OCI-LY3 (cell line): ENCODE results near the gene MED13.

Source experiments
- CTCF ChIP-seq: fragments of 200-600, 300-600 bp; sonication (generic); IDR thresholded peaks from 2 replicates; pipeline ENCODE4 v1.5.1; 2014; ENCODE audit warnings: antibody characterized with exemption, low read length, low read depth
- EZH2phosphoT487 ChIP-seq: fragments of 200-600 bp; shearing (Covaris generic); IDR thresholded peaks from 2 replicates; pipeline ENCODE4 v1.6.1; 2018; ENCODE audit warnings: antibody characterized with exemption, mixed run types, low read depth

GRCh38 chr17:61980535-61980934 lies 84.5 kb downstream of the MED13 start:
- TF ChIP-seq CTCF (no peak), EZH2phosphoT487 (no peak)
